GM12878 (cell line): ENCODE results near the gene WEE2. TPM values are rescaled to one million over a fixed set of nuclear protein-coding genes. Genes with fewer than 3 reads are reported as not detected.

ENCODE experiments used
- ATF3 ChIP-seq: IDR thresholded peaks from 2 replicates; pipeline ENCODE4 v1.6.1; 2011; ENCODE audit warnings: low read depth, mild to moderate bottlenecking, low read length, moderate library complexity, borderline replicate concordance; ENCODE audit errors: extremely low read depth
- CHD4 ChIP-seq: fragments of 200-600 bp; sonication (generic); IDR thresholded peaks from 2 replicates; pipeline ENCODE4 v1.6.1; 2016; ENCODE audit warnings: mild to moderate bottlenecking
- CUX1 ChIP-seq: IDR thresholded peaks from 2 replicates; pipeline ENCODE4 v1.6.1; 2012; ENCODE audit warnings: improper control_type of control experiment, low read depth, low read length; ENCODE audit not compliant: insufficient replicate concordance
- FOS ChIP-seq: IDR thresholded peaks from 3 replicates; pipeline ENCODE4 v1.6.1; 2011; ENCODE audit warnings: borderline replicate concordance; ENCODE audit not compliant: insufficient read length; ENCODE audit errors: extremely low read depth
- NBN ChIP-seq: fragments of 450-650 bp; IDR thresholded peaks from 2 replicates; pipeline ENCODE4 v1.6.1; 2016
- NR2C1 ChIP-seq: fragments of 450-650 bp; IDR thresholded peaks from 2 replicates; pipeline ENCODE4 v1.6.1; 2017; ENCODE audit warnings: antibody characterized with exemption, mild to moderate bottlenecking, moderate library complexity
- SREBF1 ChIP-seq: IDR thresholded peaks from 2 replicates; pipeline ENCODE4 v1.6.1; 2012; ENCODE audit warnings: mild to moderate bottlenecking, low read length
- TCF3 ChIP-seq: IDR thresholded peaks from 2 replicates; pipeline ENCODE4 v1.6.1; 2012; ENCODE audit warnings: low read depth, mild to moderate bottlenecking, low read length, borderline replicate concordance; ENCODE audit not compliant: insufficient read depth
- ZNF274 ChIP-seq: IDR thresholded peaks from one replicate; pipeline ENCODE4 v1.8.0; 2011; ENCODE audit not compliant: insufficient read length, insufficient read depth
- polyA plus RNA-seq, 11 experiments: library from polyadenylated mRNA; depleted of rRNA in 4 of 11; unstranded in 6 of 11; stranded (reverse) in 5 of 11; fragments of >200 nt; fragmentation: Nextera tagmentation in 4 of 11; fragmentation: Illumina TruSeq in 1 of 11; extraction: Ambion mirVana in 4 of 11; extraction: Trizol in 1 of 11; gene quantifications; 1 replicate in 1 of 11; 2 replicates in 10 of 11; pipeline versions ENCODE4 v1.2.1 to v1.2.3, GENCODE V29; 2011 to 2016; ENCODE audit warnings: inconsistent platforms in 2 of 11, missing spikeins in 2 of 11, low read depth in 1 of 11
- total RNA-seq, 4 experiments: library from RNA; depleted of rRNA in 3 of 4; stranded (reverse); fragments of >200 nt in 3 of 4; fragmentation: Illumina TruSeq in 1 of 4; extraction: Trizol in 1 of 4; gene quantifications; 2 replicates each; pipeline versions ENCODE4 v1.2.1 to v1.2.3, GENCODE V29; 2013 to 2021

The WEE2 gene
- total and polyA plus RNA-seq, 10 of the 15 experiments (the other 5 are each of a cell fraction or from before 2014, with no cell fraction given), result 0.02 to 0.03 (median 0.03) TPM; not detected in 7

- TF ChIP-seq SREBF1 (no peak), CHD4 (no peak), FOS (no peak), NR2C1 (no peak), CUX1 (no peak), ATF3 (no peak), NBN (no peak), TCF3 (no peak), ZNF274 (no peak)
These were observed 9.3 kb downstream of the WEE2 start (continued) for GRCh38 chr7:141717450-141717849.
